Activated CD4-positive, alpha-beta T cell treated with anti-CD3 and anti-CD28 coated beads, Interleukin-2, Interleukin-4, amounts not matched to agents 100 ng/mL and 50 ng/mL, durations not matched to agents 16 hours and 8 hours (primary cell): Measurements from ENCODE around the gene GLT1D1.
A peak's percentile ranks its signal among the peaks of the same experiment; 100 is the strongest.

Experiments
- DNase-seq: peaks from one replicate; pipeline ENCODE4 v3.0.0-alpha.2; 2020; ENCODE audit warnings: low spot score

Gene GLT1D1

DNA sequence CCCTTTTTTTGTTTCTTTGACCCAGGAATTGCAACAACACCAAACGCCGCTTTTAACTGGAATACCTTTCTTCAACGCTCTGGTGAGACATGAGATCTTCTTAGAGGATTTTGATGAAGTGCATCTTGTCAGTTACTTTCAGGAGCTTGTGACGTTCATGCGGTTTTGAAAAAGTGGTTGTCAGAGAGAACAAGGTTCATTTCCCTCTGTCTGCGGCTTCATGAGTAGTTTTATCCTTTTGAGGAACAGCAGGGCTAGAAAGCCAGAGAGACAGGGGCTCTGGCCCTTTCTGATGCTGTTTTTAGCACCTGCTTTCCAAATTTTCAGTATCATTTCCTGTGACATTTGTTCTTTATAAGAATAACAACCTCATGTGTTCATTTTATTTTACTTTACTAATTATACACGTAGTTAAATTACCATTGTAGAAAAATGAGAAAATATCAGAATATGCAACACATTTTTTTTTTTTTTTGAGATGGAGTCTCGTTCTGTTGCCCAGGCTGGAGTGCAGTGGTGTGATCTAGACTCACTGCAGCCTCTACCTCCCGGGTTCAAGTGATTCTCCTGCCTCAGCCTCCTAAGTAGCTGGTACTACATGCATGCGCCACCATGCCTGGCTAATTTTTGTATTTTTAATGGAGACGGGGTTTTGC lies 61.8 kb downstream of the GLT1D1 start:
- DNase-seq: peak; percentile 68

DNA sequence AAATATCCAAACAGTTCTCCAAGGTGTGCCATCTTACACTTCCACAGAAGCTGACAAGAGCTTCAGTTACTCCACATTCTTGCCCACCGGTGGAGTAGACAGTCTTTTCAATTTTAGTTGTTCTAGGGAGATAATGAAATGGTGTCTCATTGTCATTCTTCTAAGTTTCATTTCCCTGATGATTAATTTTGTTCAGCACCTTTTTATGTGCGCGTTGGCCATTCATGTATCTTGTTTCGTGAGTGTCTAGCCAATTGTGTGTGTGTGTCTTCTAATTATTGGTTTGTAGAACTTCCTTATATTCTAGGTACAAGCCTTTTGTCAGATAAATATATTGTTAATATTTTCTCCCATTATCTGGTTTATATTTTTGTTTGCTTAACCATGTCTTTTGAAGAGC lies 63.1 kb downstream of the GLT1D1 start:
- DNase-seq: peak; percentile 4

DNA sequence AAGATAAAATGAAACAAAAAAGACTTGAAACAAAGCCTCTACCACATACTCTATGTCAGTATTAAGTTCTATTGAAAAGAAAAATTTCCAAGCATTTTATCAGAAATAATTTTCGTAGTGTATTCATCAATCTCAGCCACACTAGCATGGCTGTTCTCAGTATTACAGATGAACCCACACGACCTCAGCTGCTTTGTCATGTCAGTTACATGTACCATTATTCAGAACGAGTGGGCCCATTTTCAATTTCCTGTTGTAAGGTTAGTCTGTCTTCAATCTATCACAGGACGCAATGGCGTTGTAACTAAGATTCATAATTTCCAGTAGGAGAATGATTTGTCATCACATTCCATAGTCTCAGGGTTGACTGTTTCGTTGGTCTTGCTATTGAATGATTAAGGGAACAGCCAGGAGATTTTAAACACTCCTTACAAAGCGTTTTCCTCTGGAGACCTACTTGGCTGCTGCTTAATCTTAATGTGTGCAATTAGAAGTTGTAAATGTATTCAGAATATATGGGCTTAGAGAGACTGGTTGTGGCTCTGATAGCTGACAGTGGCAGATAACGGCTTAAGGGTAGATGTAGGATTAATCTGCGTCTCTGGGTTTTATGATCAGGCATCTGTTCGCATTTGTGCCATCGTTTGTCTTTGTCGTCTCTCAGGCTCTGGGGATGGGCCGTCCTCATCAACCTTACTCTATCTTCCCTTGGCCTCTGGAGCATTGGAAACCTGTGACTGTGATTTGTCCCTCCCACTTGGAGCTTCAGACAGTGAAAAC lies 65.4 kb downstream of the GLT1D1 start:
- no peak for DNase-seq

DNA sequence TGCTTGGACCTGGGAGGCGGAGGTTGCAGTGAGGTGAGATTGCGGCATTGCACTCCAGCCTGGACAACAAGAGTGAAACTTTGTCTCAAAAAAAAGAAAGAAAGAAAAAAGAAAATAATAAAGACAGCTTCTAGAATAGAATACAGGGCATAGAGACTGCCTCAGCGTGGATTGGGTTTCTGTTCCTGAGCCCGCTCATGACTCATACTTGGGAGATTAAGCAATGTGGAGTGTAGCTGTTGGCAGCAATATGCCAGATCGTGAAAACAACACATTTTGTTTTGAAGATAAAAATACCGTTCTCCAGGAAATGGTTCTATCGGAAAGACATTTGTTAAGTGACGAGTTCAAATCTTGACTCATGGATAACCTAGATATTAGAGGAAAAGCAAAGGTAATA lies 67.2 kb downstream of the GLT1D1 start:
- no peak for DNase-seq

DNA sequence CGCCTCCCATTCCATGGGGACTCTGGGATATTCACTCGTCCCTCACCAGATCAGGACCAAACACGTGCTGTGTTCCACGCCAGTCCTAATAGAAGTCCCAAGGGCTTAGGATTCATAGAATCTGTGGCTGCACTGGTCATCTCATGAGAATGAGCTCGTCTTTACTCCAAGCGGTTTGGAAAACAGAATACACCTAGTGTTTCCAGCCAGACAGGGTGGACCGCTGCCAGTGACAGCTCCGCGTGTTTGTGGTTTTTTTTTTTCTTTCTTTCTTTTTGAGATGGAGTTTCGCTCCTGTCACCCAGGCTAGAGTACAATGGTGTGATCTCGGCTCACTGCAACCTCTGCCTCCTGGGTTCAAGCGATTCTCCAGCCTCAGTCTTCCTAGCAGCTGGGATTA lies 75.1 kb downstream of the GLT1D1 start:
- DNase-seq: no peak

DNA sequence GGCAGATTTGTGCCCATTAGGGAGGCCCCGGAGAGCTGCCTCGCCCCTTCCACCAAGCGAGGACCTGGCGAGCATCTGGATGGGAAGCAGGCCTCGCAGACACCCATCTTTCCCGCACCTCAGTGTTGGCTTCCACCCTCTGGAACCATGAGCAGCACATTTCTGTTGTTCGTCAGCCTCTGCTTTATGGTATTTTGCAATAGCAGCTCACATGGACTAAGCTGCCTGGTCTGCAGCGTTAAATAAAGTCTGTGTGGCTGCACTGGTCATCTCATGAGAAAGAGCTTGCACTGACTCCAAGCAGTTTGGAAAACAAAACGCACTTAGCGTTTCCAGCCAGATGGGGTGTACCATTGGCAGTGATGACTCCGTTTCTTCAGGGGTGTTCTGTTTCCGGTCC lies 75.8 kb downstream of the GLT1D1 start:
- DNase-seq: no peak

DNA sequence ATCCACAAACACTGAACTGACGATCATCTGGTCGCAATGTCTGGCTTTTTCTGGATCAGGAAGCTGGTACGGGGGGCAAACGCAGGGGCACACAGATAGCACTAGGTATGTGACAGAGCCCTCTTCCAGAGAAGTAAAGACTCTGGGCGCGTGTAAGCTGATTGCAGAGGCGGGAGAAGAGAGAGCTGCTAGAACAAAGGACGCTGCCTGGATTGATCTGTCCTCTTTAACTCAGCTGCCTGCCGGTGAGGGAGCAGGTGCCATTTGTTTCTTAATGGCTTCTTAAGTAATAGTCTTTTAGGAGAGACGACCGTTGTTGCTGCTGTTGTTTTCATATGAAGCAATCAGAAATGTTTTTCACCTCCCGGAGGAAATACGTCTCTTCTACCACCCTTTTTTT lies 77.3 kb downstream of the GLT1D1 start:
- DNase-seq: no peak

DNA sequence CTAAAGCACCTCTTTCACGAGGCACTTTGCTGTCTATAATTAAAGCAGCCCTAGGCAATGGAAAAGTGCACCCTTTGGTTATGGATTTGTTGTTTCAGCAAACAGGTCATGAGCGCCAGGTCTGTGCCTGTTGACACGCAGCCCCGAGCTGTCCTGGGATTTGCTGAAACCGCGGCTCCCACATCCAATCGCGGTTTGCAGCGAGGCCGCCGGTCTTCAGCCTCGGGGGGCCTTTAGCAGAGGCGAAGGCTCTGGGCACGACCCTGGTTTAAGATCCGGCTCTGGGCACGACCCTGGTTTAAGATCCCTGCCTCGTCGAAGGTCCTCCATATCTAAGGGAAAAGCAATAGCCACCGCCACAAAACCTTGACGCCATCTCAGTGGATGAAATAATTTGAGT lies 79.2 kb downstream of the GLT1D1 start:
- DNase-seq: no peak

DNA sequence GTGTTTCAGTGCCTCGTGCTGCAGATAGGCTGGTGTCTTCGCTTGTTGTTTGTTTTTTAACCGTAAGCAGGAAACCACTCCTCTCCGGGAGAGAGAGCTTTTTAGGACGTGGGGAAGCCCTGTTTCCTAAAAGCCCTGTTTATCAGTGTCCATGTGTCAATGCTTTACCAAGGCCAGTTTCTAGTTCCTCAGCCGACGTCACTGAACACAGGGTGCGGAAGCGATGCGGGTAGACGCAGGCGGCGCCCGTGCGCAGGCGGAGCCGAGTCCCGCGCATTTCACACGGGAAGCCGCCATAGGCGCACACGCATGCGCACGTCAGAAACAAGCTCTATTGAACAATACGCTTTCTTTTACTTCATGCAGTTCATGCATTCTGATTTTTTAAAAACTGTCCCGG lies 79.8 kb downstream of the GLT1D1 start:
- no peak for DNase-seq

DNA sequence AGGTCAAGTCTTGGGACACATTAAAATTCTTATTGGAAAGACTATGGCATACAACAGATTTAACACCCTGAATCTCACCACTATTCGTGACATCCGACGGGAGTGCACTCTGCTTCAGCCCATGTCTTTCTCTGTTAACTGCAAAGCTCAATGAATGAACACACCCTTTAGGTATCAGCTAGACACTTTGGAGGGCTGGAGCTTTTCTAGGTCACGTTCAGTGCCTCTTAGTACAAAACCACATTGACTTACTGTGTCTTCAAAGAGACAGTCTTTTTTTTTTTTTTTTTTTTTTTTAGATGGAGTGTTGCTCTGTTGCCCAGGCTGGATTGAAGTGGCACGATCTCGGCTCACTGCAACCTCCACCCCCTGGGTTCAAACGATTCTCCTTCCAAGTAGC lies 80.6 kb downstream of the GLT1D1 start:
- no peak for DNase-seq

DNA sequence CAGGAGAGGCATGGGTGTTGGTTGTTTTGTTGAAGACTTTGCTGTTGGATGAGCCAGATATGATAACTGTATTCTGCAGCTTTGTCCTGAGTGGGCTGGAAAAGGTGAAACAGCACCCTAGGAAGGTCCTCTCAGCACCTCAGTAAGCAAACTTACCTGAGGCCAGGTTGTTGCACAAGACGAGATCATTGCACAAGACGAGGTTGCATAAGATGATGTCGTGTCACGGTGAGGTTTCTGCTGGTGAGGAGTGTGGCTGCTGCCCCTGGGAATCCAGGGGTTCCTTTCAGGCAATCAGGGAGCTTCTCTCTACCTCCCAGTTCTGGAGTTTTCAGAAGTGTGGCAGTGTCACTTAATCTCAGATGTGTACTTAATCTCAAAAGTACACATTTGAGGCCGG lies 85.6 kb downstream of the GLT1D1 start:
- DNase-seq: no peak

DNA sequence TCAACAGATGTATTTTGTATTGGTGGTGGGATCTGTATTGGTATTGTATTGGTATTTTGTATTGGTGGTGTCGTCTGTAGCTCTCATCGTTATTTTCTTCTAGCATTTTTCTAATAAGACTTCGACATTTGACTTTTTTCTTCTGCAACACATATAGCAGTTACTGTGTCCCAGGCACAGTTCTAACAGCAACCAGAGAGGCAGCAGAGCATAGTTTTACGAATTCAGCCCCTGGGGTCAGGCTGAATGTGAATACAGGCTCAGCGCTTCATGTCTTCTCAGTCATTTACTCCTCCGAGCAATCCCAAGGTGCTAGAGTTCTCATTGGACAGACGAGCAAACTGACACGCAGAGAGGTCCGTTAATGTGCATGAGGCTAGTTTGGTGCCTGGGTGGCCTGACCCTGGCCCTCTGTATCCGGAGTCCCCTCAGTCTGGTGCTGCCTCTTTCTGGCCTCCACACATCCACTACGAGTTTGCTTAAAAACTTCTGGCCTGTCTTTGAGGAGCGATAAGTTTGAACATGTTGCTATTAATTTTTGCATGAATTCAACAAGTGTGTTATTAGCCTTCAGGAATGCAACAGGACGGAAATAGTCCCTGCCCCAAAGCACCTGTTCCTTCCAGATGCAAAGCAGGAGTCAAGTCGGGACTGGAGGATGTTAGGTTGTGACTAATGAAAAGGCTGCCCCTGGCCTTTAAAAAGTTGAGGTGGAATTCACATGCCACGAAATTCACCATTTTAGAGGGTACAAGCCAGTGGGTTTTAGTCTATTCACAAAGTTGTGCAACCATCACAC lies 87.0 kb downstream of the GLT1D1 start:
- no peak for DNase-seq

DNA sequence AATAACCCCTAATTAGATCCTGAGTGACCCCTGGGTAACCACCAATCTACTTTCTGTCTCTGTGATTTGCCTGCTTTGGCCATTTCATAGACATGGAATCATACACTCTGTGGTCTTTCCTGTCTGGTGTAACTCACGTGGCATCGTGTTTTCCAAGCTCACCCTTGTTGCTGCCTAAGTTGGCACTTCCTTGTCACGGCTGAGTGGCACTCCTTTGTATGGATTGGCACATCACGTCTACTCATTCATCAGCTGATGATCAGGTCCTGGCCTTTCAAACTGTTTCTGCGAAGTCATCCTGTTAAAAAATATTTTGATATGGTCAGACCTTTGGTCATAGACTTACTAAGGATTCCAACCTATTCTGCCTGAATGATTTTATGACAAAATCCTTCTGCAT lies 87.7 kb downstream of the GLT1D1 start:
- DNase-seq: no peak

DNA sequence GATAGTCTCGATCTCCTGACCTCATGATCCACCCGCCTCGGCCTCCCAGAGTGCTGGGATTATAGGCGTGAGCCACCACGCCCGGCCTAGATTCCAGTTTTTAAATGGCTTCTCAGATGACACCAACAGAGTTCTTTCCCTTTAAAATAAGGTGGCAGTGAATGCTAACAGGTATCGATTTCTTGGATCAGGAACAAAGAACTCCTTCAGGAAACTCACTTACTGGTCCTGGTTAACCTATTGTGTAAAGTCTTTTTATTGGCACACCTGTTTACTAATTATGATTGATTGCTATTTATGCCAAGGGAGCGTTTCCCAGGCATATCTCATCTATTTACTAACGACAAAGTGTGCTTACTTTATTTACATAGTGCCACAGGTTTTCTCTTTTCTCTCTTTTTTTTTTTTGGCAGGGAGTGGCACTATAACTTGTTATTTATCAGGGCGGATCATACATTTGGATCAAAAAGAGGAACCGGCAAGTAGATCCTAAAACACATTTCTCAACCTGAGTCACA lies 89.7 kb downstream of the GLT1D1 start:
- DNase-seq: no peak

DNA sequence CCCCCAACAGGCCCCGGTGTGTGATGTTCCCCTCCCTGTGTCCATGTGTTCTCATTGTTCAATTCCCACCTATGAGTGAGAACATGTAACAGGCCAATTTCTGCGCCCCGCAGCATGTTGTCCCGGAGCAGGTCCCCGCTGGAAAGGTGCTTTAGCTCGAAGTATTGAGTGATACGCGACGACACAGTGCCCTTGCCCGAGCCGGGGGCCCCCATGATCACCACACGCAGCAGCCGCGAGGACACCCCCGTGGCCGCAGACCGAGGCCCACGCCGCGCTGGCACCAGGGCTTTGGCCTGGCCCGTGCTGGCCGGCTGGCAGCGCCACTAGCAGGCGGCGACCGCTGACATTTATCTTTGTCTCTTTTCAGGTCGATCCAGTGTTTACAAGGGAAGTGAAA lies 91.7 kb downstream of the GLT1D1 start:
- no peak for DNase-seq

DNA sequence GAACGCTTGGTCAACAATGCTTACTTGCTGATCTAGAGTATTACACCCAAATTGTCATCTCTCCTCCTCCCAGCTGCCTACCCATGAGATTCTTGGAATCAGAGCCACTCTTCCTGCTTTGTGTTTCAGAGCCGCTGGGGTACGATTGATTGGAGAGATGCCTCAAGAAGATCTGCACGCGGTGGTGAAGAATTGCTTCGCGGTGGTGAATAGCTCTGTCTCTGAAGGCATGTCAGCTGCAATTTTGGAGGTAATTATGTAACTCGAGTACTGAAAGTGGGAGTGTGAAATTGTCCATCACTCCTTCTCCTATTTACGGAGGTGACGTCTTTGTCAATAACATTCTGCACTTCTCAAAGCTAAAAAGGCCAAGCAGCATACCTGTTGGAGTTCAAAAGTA lies 93.9 kb downstream of the GLT1D1 start:
- DNase-seq: no peak

DNA sequence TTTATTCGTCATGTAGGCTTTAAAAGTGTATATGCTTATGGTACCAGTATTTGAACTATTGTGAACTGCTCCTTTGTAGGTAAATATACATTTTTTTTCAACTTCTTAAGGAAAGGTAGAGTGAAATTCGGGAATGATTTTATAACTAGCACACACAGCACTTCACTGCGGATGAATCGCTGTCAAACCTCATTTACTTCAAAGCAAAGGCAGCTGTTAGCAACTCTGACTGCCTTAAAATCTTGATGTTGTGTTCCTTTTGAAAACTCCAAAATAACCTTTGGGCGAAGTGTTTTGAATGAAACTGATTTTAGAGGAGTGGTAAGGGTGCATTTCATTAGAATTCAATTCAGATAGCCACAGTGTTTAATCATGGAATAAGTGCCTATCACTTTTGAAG lies 95.8 kb downstream of the GLT1D1 start:
- no peak for DNase-seq

DNA sequence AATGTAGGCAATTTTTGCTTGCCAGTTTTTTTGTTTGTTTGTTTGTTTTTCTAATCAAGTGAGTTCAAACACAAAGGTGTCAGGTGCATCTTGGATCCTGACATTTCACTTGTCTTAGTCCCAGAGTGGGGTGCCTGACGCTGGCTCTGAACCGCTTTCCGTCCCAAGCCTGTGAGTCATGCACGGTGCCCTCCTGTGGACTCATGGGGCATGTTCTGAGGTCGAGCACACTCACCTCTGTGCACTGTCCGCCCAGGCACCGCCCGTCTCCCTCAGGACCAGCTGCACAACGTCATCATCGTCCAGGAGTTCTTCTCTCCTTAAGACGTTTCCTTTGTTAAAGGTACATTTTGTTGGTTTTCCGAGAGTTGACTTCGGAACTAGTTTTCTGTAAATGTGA lies 98.2 kb downstream of the GLT1D1 start:
- no peak for DNase-seq

DNA sequence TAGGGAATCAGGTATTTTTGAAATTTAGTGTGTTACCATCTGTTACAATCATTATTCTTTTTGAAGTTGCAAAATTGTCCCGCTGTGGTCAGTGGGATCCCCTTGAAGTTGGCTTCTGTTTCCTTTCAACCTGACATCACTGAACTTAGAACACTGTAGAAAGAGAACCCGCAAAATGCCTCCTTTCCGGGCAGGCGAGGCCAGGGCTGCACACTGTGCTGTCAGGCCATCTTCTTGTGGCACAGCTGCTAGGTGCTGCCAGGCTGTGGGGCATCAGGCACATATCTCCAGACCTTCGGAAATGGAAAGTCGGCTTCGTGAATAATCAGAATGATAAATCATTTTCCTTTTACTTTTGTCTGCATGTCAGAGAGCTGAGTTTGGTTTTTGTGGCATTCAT lies 103.5 kb downstream of the GLT1D1 start:
- no peak for DNase-seq

DNA sequence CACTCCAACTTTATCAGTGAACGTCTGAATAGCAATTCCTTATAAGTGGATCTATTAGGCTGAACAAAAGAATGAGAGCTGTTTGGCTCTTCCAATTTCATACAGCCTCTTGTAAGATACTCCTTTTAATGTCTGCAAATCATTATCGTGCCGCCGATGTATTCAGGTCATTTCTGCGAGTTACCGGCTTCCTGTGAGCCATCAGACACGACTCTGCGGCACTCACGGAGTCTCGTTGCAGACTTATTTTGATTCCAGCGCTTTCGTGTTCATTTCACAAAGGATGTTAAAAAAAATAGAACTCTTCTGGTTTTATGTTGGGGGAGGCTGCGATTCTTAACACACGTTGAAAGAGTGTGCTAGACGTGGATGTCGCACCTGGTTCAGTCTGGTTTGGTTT lies 106.6 kb downstream of the GLT1D1 start:
- DNase-seq: no peak

DNA sequence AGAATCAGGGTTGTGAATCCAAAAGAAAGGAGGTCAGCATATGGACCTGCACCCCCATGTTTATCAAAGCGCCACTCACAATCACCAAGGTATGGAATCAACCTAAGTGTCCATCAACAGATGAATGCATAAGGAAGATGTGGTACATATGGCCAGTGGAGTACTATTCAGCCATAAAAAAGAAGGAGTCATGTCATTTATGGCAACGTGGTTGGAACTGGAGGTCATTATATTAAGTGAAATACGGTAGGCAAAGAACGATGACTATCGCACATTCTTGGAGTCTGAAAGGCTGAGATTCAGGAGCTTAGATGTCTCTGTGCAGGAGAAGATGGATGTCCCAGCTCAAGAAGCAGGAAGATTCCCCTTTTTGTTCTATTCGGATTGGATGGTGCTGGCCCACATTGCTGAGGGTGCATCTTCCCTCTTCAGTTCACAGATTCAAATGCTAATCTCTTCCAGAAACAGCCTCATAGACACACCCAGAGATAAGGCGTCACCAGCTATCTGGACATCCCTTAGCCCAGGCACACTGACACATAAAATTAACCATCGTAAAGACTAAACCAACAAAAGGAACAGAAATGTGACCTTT lies 108.1 kb downstream of the GLT1D1 start:
- DNase-seq: no peak

DNA sequence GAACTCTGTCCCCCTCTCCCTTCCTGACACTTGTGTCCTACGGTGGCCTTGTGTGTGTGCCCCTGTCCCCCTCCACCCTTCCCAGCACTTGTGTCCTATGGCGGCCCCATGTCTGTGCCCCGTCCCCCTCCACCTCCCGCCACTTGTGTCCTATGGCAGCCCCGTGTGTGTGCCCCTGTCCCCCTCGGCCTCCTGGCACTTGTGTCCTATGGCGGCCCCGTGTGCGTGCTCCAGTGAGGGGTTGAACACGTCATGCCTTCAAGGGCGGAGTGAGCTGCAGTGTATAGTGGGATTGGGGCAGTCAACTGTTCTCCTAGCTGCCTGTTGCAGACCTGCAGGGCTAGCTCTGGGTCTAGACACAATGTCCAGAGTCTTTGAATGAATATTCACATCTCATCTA lies 108.7 kb downstream of the GLT1D1 start:
- no peak for DNase-seq
